Astrocyte of the cerebellum (primary cell): ENCODE measurements around the gene NNT.
"Not testable (repeated sequence)": the region's sequence is repeated elsewhere in the genome, so short reads cannot be mapped to it uniquely, and the experiment has no call there.

ENCODE experiments used
- DNase-seq: peaks from one replicate; pipeline ENCODE4 v3.0.0-alpha.2; 2011; ENCODE audit warnings: low read depth
- H3K4me3 ChIP-seq: 2 replicates; pipeline ENCODE4 v1.5.1; 2011; ENCODE audit warnings: mild to moderate bottlenecking, low read depth, low read length, moderate library complexity
- CTCF ChIP-seq: IDR thresholded peaks from 2 replicates; pipeline ENCODE4 v1.5.1; 2012; ENCODE audit warnings: low read length, low read depth, moderate library complexity, mild to moderate bottlenecking; ENCODE audit errors: missing control alignments
- in situ Hi-C: cut with HindIII; loops from 2 replicates; pipeline ENCODE4 v1.10.0; 2017; ENCODE audit warnings: low sequenced_read_pairs

NNT gene

GRCh38 chr5:43730832-43731342 lies 127.9 kb downstream of the NNT start:
- in situ Hi-C loops: no loop called here
- no peak for DNase-seq
- TF ChIP-seq CTCF: no peak
- no peak overlapping the region for H3K4me3 ChIP-seq

- in situ Hi-C loops: no loop called here
- no peak overlapping the region for H3K4me3 ChIP-seq
- no peak for TF ChIP-seq CTCF
- DNase-seq: no peak
Measured at GRCh38 chr5:43731573-43731972, 128.6 kb downstream of the NNT start.

GRCh38 chr5:43745923-43746548 lies 143.1 kb downstream of the NNT start:
- H3K4me3 ChIP-seq, in situ Hi-C loops, DNase-seq: not testable (repeated sequence)

GRCh38 chr5:43750809-43751208 lies 147.8 kb downstream of the NNT start:
- H3K4me3 ChIP-seq: no peak overlapping the region
- no peak for DNase-seq
- in situ Hi-C loops: no loop called here
- TF ChIP-seq CTCF: no peak

GRCh38 chr5:43753069-43753468 lies 150.1 kb downstream of the NNT start:
- no peak for DNase-seq
- in situ Hi-C loops: no loop called here
- no peak for TF ChIP-seq CTCF
- H3K4me3 ChIP-seq: no peak overlapping the region
